Upper lobe of left lung (tissue), 6 donors: ENCODE results near the gene RMI1. TPM values are rescaled to one million over a fixed set of nuclear protein-coding genes. Genes with fewer than 3 reads are reported as not detected.

Experiments used
- ATAC-seq, 2 donors: fragments of 200-7000 bp; cut with Tn5 transposase; one replicate each; pipeline ENCODE4 v1.9.1; 2022; ENCODE audit warnings: mild to moderate bottlenecking in 2 of 2, moderate library complexity in 2 of 2; ENCODE audit not compliant: low FRiP score in 2 of 2
- DNase-seq, 2 donors: peaks; one replicate each; pipeline ENCODE4 v3.0.0-alpha.2; 2019 to 2020
- H3K27ac ChIP-seq, 4 donors: fragments of 200-600 bp; sonication (generic); one replicate each; pipeline ENCODE4 v1.5.1; 2016 to 2019
- H3K27me3 ChIP-seq, 4 donors: fragments of 200-600 bp; sonication (generic); one replicate each; pipeline ENCODE4 v1.5.1; 2017 to 2019
- H3K36me3 ChIP-seq, 4 donors: fragments of 200-600 bp; sonication (generic); one replicate each; pipeline ENCODE4 v1.5.1; 2016 to 2019
- H3K4me1 ChIP-seq, 4 donors: fragments of 200-600 bp; sonication (generic); one replicate each; pipeline ENCODE4 v1.5.1; 2018 to 2019
- H3K4me3 ChIP-seq, 4 donors: fragments of 200-600 bp; sonication (generic); one replicate each; pipeline ENCODE4 v1.5.1; 2017 to 2019; ENCODE audit warnings: mild to moderate bottlenecking in 2 of 4, moderate library complexity in 1 of 4
- H3K9me3 ChIP-seq, 4 donors: fragments of 200-600 bp; sonication (generic); one replicate each; pipeline ENCODE4 v1.5.1; 2018 to 2019
- CTCF ChIP-seq, 6 experiments: fragments of 450-650 bp in 4 of 6; fragments of 200-600 bp in 2 of 6; sonication (generic) in 2 of 6; IDR thresholded peaks; one replicate each; pipeline ENCODE4 v1.5.1; 2016 to 2019; ENCODE audit warnings: antibody characterized with exemption in 6 of 6
- EP300 ChIP-seq, 4 donors: sonication (generic); formaldehyde crosslinking; IDR thresholded peaks; one replicate each; pipeline ENCODE4 v1.5.1; 2017; ENCODE audit warnings: antibody characterized with exemption in 4 of 4, control low read depth in 2 of 4
- POLR2A ChIP-seq, 4 donors: fragments of 450-650 bp; IDR thresholded peaks; one replicate each; pipeline ENCODE4 v1.5.1; 2016 to 2017; ENCODE audit warnings: antibody characterized with exemption in 4 of 4, mild to moderate bottlenecking in 2 of 4
- POLR2AphosphoS5 ChIP-seq, 2 donors: sonication (generic); formaldehyde crosslinking; IDR thresholded peaks; one replicate each; pipeline ENCODE4 v1.5.1; 2017; ENCODE audit warnings: antibody characterized with exemption in 2 of 2
- WGBS, 2 donors: methylation state at CpG; one replicate each; pipeline ENCODE4 v1.1.5; 2017 to 2018; 5-methylcytosine and 5-hydroxymethylcytosine counted together
- total RNA-seq, 6 donors: library from RNA; depleted of rRNA in 4 of 6; stranded (reverse); fragments of >200 nt in 4 of 6; gene quantifications; one replicate each; pipeline versions ENCODE4 v1.1.0 to v1.2.1, GENCODE V29; 2016 to 2021
- donor health status: DM: no; HTN: no; CAD: no; lungs with moderate emphysema.
- donor health status: DM: no; HTN: yes; CAD: no; lungs with severe emphysema.

RMI1 gene
- total RNA-seq, 6 donors from 2014 or later: 0.55 to 11.5 (median 5.8) TPM

GRCh38 chr9:83978992-83979811, 1.4 kb upstream of the RMI1 start:
- Histone ChIP-seq H3K27ac (peak overlapping the region; percentile 97 to 99 (median 98)), H3K4me3 (peak overlapping the region; percentile 67 to 83 (median 76)), H3K9me3 (no peaks in the 10 kb centered on the region), H3K4me1 (peaks cover 25 to 44% (median 30%) of the 10 kb centered on the region in 4 donors), H3K27me3 (no peaks in the 10 kb centered on the region), H3K36me3 (peaks cover 23 to 37% (median 25%) of the 10 kb centered on the region in 4 donors)
- ATAC-seq (peak; percentile 84), DNase-seq (peak; percentile 92 to 94)
- TF ChIP-seq POLR2AphosphoS5 (IDR thresholded peaks at IDR 0.05): peak; percentile 23 to 71
- no peak for TF ChIP-seq CTCF (IDR thresholded peaks at IDR 0.05)
- 0% methylated on average over 30 to 47 of the region's 55 CpGs for WGBS, 2 donors

- H3K4me1 ChIP-seq: peaks cover 20 to 44% (median 30%) of the 10 kb centered on the region in 4 donors
- peak within 1 kb of the TSS; percentile 97 to 99 (median 98) for H3K27ac ChIP-seq
- H3K36me3 ChIP-seq: peaks cover 16 to 30% (median 18%) of the 10 kb centered on the region in 4 donors
- no peaks in the 10 kb centered on the region for H3K27me3 ChIP-seq
- no peaks in the 10 kb centered on the region for H3K9me3 ChIP-seq
- peak within 1 kb of the TSS; percentile 73 to 83 (median 80) for H3K4me3 ChIP-seq
- no peak for TF ChIP-seq EP300 (IDR thresholded peaks at IDR 0.05)
- TF ChIP-seq CTCF (IDR thresholded peaks at IDR 0.05): no peak
- TF ChIP-seq POLR2AphosphoS5 (IDR thresholded peaks at IDR 0.05): no peak
- no peak for TF ChIP-seq POLR2A (IDR thresholded peaks at IDR 0.05)
- peak; percentile 97 to 99 for ATAC-seq
- 0% methylated on average over 15 to 35 of the region's 57 CpGs for WGBS, 2 donors
- peak; percentile 96 to 100 for DNase-seq
Measured at GRCh38 chr9:83979812-83980394, 702 bp upstream of the RMI1 start, which contains the start of gene HNRNPK. HNRNPK (minus strand) TSS chr9:83980215; CDS start chr9:83978252, 1,963 bp downstream.

- H3K4me1 ChIP-seq: peaks cover 20 to 40% (median 26%) of the 10 kb centered on the region in 4 donors
- peaks cover 4 to 16% (median 5%) of the 10 kb centered on the region in 4 donors for H3K36me3 ChIP-seq
- H3K9me3 ChIP-seq: no peaks in the 10 kb centered on the region
- no peak for TF ChIP-seq EP300 (IDR thresholded peaks at IDR 0.05)
- TF ChIP-seq POLR2AphosphoS5 (IDR thresholded peaks at IDR 0.05): peak in 1 of 2 donors; percentile 18
- peak overlapping the region; percentile 97 to 99 (median 98) for H3K27ac ChIP-seq
- H3K4me3 ChIP-seq: peak overlapping the region; percentile 73 to 83 (median 80)
- WGBS, 2 donors: 1% methylated on average over 18 to 29 of the region's 29 CpGs
- ATAC-seq: no peak
- peak in 1 of 2 donors; percentile 53 for DNase-seq
- H3K27me3 ChIP-seq: no peaks in the 10 kb centered on the region
Measured at GRCh38 chr9:83981126-83981871, 694 bp downstream of the RMI1 start.

- 82 to 85% methylated on average over 3 of the region's 3 CpGs for WGBS, 2 donors
- no peak for DNase-seq
- ATAC-seq: no peak
- no peak overlapping the region for H3K4me3 ChIP-seq
- H3K27ac ChIP-seq: no peak overlapping the region
- peaks cover 0 to 4% (median 0%) of the 10 kb centered on the region in 4 donors for H3K36me3 ChIP-seq
- no peaks in the 10 kb centered on the region for H3K27me3 ChIP-seq
- H3K9me3 ChIP-seq: no peaks in the 10 kb centered on the region
- TF ChIP-seq POLR2AphosphoS5 (IDR thresholded peaks at IDR 0.05) (no peak), POLR2A (IDR thresholded peaks at IDR 0.05) (no peak)
- peaks cover 6 to 27% (median 14%) of the 10 kb centered on the region in 4 donors for H3K4me1 ChIP-seq
Measured at GRCh38 chr9:83986195-83986594, 5.6 kb downstream of the RMI1 start.

- no peak for ATAC-seq
- 63 to 78% methylated on average over 11 of the region's 11 CpGs for WGBS, 2 donors
- H3K4me1 ChIP-seq: peaks cover 3 to 20% (median 9%) of the 10 kb centered on the region in 4 donors
- no peaks in the 10 kb centered on the region for H3K9me3 ChIP-seq
- no peaks in the 10 kb centered on the region for H3K27me3 ChIP-seq
- H3K36me3 ChIP-seq: peaks cover 0 to 4% (median 0%) of the 10 kb centered on the region in 4 donors
- no peak overlapping the region for H3K4me3 ChIP-seq
- peak in 1 of 2 donors; percentile 32 for TF ChIP-seq POLR2AphosphoS5 (IDR thresholded peaks at IDR 0.05)
- TF ChIP-seq EP300 (IDR thresholded peaks at IDR 0.05): no peak
- no peak overlapping the region for H3K27ac ChIP-seq
- DNase-seq: peak; percentile 30 to 53
Measured at GRCh38 chr9:83986765-83987401, 6.3 kb downstream of the RMI1 start.
